ENCODE data around the gene TFCP2.
"Not testable (repeated sequence)": the region's sequence is repeated elsewhere in the genome, so short reads cannot be mapped to it uniquely, and the experiment has no call there.

The TFCP2 gene

DNA sequence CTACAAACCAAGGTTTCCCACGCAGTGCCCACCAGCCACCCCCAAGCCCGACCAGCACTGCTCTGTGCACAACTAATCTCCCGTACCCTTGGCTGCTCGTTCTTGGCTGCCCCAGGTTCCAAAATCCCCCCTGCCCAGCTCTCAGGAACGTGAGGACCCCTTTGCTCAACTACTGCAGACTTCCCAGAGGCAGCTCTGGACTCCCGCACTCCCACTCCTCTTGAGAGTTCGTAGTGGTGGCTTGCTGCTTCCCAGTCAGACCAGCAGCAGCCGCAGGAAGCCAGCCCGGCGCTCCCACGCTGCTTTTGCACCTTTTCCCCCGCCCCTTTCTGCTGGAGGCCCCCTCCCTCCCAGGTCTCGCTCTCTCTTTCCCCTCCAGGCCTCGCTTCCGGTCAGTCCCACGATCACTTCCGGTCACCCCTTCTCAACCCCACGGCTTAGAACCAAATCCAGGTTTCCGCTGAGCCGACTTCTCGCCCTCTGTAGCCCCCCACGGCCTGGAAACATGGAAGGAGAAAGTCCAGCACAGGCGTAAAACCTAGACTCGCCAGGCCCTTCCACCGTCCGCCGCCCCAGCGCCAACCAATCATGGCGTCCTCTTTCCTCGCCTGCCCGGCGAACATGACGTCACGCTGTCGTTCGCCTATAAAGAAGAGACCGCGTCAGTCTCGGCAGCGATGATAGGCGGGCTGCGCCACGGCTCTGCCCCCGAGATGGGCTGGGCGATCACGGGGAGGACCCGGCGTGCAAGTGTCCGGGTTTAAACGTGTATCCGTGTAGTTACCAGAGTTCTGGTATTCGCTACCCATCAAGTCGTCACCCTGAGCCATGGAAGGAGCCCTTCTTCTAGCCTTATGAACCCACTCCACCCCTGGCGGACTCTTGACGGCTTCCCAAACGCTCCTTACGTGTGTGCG lies at the start of gene TFCP2:
Gene TFCP2, minus strand, starts transcription at position 621 of the 917 bp plus-strand sequence. CDS start 713 bp downstream, outside the sequence.
- DNase-seq (ENCODE audit: low read depth): peak; percentile 74
- peak within 1 kb of the TSS; percentile 86 for H3K4me3 ChIP-seq (ENCODE audit: control insufficient read depth, low read depth, low read length)
- TF ChIP-seq CTCF (IDR thresholded peaks at IDR 0.05; ENCODE audit: control insufficient read depth, insufficient read depth, low read depth, low read length, missing control alignments): no peak

DNA sequence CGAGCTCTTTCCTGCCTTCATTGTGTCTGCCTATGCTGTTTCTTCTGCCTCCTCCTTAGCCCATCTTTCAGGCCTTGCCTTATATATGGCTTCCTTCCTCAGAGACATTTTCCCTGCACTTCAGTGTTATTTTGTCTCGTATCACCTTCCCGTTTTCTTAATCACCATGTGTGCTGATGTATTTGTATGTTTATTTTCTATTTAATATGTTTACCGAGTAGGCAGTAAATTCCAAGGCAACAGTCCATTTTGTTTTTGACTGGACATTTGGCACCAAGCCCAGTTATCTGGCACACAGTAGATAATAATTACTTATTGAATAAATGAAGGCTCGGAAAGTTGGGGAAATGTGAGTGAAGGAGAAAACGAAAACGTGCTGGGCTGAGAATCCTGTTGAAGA lies 49.5 kb upstream of the TFCP2 start:
- no peak for DNase-seq (ENCODE audit: low read depth)
- H3K4me3 ChIP-seq (ENCODE audit: control insufficient read depth, low read depth, low read length): no peak overlapping the region
- no peak for TF ChIP-seq CTCF (IDR thresholded peaks at IDR 0.05; ENCODE audit: control insufficient read depth, insufficient read depth, low read depth, low read length, missing control alignments)

GRCh38 chr12:51219857-51220256 lies 46.9 kb upstream of the TFCP2 start:
- not testable (repeated sequence) for H3K4me3 ChIP-seq (ENCODE audit: control insufficient read depth, low read depth, low read length)

DNA sequence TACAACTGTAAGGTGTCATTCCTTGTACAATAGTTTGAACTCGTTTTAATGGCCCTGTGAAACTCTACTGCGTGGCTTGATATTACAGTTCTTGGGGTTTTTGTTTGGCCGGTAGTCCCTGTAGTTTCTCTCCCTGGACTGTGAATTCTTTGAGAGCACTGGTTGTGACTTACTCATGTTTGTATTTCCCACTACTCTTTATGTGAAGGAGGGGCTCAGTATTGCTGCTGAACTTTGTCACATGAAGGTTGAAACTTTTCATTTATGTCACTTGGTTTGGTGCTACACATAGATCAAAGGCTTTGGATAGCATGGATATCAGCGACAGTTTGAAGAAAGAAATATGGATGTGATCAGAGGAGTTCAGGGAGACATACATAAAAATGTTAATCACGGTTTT lies 46.4 kb upstream of the TFCP2 start:
- TF ChIP-seq CTCF (IDR thresholded peaks at IDR 0.05; ENCODE audit: control insufficient read depth, insufficient read depth, low read depth, low read length, missing control alignments): no peak
- H3K4me3 ChIP-seq (ENCODE audit: control insufficient read depth, low read depth, low read length): no peak overlapping the region
- no peak for DNase-seq (ENCODE audit: low read depth)

More at GRCh38 chr12:51219857-51220256, 46.9 kb upstream of the TFCP2 start:
- DNase-seq (ENCODE audit: low read depth): not testable (repeated sequence)

DNA sequence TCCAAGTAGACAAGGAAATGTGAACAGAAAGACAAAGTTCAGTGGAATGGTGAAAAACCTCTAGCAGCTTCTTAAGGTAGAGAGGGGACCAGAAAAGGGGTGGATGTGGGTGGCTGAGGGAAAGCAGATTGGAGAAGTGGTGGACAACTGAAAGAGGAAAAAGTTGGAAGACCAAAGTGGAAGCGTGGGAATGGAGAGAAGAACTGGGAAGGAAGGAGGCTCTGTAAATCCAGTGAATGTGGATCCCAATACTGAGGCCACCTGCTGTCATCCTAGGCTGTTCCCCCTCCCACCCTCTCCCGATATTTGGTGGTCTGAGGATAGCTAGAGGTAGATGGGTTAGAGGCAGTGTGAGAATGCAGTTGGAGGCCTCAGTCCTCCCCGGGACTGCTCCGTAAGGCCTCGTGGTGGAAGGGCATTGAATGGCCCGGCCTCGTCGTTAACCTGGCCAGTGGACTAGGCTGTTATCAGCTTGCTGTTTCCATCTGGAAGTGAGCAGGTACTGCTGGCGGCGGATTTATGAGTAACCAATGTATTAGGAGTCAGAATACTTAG lies 45.7 kb upstream of the TFCP2 start:
- no peak for DNase-seq (ENCODE audit: low read depth)
- TF ChIP-seq CTCF (IDR thresholded peaks at IDR 0.05; ENCODE audit: control insufficient read depth, insufficient read depth, low read depth, low read length, missing control alignments): no peak
- H3K4me3 ChIP-seq (ENCODE audit: control insufficient read depth, low read depth, low read length): peak overlapping the region; percentile 83

DNA sequence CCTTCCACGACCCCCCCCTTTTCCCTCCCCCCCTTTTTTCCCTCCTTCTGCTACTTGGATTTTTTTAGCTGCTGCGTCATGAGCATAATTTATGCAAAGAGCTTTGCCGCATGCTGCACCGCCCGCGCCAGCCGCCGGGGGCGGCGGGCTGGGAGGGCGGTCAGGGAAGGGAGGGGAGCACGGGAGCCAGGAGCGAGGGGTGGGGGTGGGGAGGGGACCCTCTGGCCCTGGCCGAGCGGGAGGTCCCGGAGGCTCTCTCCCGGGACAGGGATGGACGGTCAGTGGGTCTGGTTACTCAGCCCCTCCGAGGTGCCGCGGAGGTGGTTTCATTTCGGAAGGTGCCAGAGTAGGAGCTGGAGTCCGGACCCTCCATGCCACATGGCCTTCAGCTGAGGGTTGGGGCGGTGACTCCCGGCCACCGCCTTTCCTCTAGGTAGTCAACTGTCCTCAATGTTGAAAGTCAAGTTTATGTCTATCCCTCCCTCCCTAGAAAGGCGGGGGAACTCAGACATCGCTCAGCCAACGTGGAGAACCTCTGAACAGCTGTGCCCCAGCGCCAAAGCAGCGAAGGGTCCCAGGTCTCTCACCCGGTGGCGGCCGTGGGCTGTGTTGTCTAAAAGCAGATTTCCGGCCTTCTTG lies 45.2 kb upstream of the TFCP2 start, which contains the start of gene POU6F1:
Gene POU6F1, minus strand, starts transcription at position 95 of the 639 bp plus-strand sequence. CDS start 11,226 bp downstream, outside the sequence.
- DNase-seq (ENCODE audit: low read depth): peak; percentile 38
- peak; percentile 59 for TF ChIP-seq CTCF (IDR thresholded peaks at IDR 0.05; ENCODE audit: control insufficient read depth, insufficient read depth, low read depth, low read length, missing control alignments)
- peak within 1 kb of the TSS; percentile 83 for H3K4me3 ChIP-seq (ENCODE audit: control insufficient read depth, low read depth, low read length)

Measured in AG09309 (cell line).